SKM-1 (cell line): ENCODE results near the gene SEC31B.
A peak's percentile ranks its signal among the peaks of the same experiment; 100 is the strongest.

Experiments used
- DNase-seq: peaks from one replicate; lab custom pipeline; 2025; ENCODE audit not compliant: unreplicated experiment; lab: John Stamatoyannopoulos, UW

The SEC31B gene

GRCh38 chr10:100519311-100520051 is at the start of gene SEC31B:
Gene SEC31B, minus strand, starts transcription at chr10:100519861. Its CDS starts 2,909 bp downstream, at chr10:100516952.
- DNase-seq: no peak

- DNase-seq: no peak
Observed at GRCh38 chr10:100568912-100569311, 49.3 kb upstream of the SEC31B start.

- DNase-seq: no peak
Observed at GRCh38 chr10:100567826-100568225, 48.2 kb upstream of the SEC31B start.

GRCh38 chr10:100567249-100567648 is 47.6 kb upstream of the SEC31B start:
- DNase-seq: no peak

GRCh38 chr10:100566561-100566960 is 46.9 kb upstream of the SEC31B start:
- no peak for DNase-seq

- DNase-seq: no peak
Observed at GRCh38 chr10:100565206-100565985, 45.7 kb upstream of the SEC31B start.

GRCh38 chr10:100562008-100562672 is 42.5 kb upstream of the SEC31B start:
- DNase-seq: no peak

GRCh38 chr10:100561005-100561404 is 41.3 kb upstream of the SEC31B start:
- DNase-seq: no peak

- no peak for DNase-seq
Observed at GRCh38 chr10:100560248-100560647, 40.6 kb upstream of the SEC31B start.

- DNase-seq: no peak
Observed at GRCh38 chr10:100554902-100555301, 35.2 kb upstream of the SEC31B start.

- no peak for DNase-seq
Observed at GRCh38 chr10:100553929-100554328, 34.3 kb upstream of the SEC31B start.

- no peak for DNase-seq
Observed at GRCh38 chr10:100551738-100552137, 32.1 kb upstream of the SEC31B start.

- no peak for DNase-seq
Observed at GRCh38 chr10:100551196-100551595, 31.5 kb upstream of the SEC31B start.

GRCh38 chr10:100544950-100545349 is 25.3 kb upstream of the SEC31B start:
- DNase-seq: no peak

- no peak for DNase-seq
Observed at GRCh38 chr10:100537475-100537874, 17.8 kb upstream of the SEC31B start.

- peak; percentile 77 for DNase-seq
Observed at GRCh38 chr10:100535715-100536353, 16.2 kb upstream of the SEC31B start, which contains the start of gene HIF1AN. Gene HIF1AN, plus strand, starts transcription at chr10:100535943. Its CDS starts 16 bp downstream, at chr10:100535959.

GRCh38 chr10:100535338-100535714 is 15.7 kb upstream of the SEC31B start:
- no peak for DNase-seq

GRCh38 chr10:100534726-100535125 is 15.1 kb upstream of the SEC31B start:
- no peak for DNase-seq

- DNase-seq: no peak
Observed at GRCh38 chr10:100531761-100532160, 12.1 kb upstream of the SEC31B start.

- DNase-seq: peak; percentile 70
Observed at GRCh38 chr10:100529475-100530298, 10.0 kb upstream of the SEC31B start, which contains the start of gene NDUFB8. Gene NDUFB8, minus strand, starts transcription at chr10:100529871. Its CDS starts 20 bp downstream, at chr10:100529851.
